GM18502 (cell line): ENCODE measurements around the gene ANP32B.

Experiments
- ATAC-seq: cut with Tn5 transposase; IDR thresholded peaks from one replicate; pipeline ENCODE4 v1.9.1; 2021; ENCODE audit warnings: mild to moderate bottlenecking; ENCODE audit not compliant: unreplicated experiment, poor library complexity

ANP32B gene

DNA sequence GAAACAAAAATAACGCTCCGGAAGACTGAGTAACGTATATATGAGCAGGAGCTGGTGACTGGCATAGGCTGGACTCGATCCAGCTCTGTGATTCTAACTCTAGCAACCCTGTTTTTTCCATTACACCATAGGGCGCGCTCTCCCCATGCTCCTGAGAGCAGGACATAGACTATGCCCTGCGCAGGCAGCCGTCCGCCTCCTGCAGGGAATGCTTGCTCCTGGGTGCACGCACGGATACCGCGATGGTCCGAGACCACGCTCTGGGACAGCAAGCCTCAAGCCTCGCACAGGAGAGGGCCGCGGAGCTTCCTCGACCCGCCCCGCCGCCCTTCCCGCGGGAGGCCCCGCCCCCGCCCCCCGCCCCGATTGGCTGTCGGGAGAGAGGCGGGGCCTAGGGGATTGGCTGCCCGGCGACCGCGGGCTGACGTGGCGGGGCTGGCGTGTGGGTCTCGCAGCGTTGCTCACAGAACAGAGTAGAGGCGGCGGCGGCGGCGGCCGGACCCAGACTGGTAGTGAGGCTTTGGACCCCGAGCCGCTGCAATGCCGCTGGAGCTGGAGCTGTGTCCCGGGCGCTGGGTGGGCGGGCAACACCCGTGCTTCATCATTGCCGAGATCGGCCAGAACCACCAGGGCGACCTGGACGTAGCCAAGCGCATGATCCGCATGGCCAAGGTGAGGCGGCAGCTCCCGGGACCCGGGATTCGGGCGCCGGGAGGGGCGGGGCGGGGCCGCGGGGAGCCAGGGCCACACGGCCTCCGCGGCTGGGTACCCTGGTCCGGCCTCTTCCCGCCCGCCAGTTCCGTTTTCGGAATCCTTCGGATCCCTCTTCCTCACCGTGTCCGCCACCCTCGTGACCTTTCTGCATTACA is 73.4 kb downstream of the ANP32B start, which contains the start of gene NANS:
TSS of gene NANS (plus strand) at position 464 of the 869 bp plus-strand sequence. CDS start at position 541, 77 bp downstream.
- ATAC-seq: peak; percentile 96

DNA sequence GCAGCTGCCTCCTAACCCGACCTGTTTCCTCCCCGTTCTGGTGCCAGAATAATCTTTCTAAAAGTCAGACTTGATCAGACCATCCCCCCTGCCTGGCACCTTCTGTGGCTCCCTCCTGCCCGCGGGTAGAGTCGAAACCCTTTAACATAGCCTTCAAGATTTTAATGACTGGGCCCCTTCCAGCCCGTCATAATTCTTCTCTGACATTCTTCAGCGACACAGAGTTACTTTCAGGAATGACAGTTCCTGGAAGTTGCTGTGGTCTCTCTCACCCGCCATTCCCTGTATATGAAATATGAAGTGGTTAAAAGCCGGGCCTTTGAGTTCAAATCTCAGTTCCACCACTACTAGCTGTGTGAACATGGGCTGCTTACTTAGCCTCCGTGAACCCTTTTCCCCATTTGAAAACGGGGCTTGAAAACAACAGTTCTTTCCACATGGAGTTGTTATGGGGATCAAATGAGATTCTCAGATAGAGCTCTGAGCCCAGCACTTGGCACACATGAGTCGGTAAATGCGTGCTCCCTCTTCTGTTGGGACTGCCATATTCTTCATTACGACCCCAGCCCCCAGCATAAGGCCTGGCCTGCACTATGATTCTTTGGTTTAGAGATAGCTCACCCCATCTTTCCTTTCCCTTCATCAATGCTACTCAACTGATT is 74.1 kb downstream of the ANP32B start:
- no peak for ATAC-seq

DNA sequence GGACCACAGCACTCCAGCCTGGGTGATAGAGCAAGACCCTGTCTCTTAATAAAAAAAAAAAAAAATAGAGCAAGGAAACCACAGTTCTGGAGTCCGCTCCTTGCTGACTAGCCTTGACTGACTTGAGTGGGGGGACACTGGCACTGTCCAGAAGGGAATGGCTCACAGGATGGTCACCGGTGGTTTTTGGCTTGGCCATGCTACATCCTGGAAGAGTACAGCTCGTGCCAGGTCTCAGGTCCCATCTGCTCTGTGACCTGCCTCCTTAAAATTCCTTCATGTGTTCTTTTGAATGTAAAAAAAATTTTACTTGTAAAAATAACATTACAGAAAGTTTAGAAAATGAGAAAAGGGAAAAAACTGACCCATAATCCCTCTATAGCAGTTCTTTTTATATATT is 79.0 kb downstream of the ANP32B start:
- no peak for ATAC-seq

DNA sequence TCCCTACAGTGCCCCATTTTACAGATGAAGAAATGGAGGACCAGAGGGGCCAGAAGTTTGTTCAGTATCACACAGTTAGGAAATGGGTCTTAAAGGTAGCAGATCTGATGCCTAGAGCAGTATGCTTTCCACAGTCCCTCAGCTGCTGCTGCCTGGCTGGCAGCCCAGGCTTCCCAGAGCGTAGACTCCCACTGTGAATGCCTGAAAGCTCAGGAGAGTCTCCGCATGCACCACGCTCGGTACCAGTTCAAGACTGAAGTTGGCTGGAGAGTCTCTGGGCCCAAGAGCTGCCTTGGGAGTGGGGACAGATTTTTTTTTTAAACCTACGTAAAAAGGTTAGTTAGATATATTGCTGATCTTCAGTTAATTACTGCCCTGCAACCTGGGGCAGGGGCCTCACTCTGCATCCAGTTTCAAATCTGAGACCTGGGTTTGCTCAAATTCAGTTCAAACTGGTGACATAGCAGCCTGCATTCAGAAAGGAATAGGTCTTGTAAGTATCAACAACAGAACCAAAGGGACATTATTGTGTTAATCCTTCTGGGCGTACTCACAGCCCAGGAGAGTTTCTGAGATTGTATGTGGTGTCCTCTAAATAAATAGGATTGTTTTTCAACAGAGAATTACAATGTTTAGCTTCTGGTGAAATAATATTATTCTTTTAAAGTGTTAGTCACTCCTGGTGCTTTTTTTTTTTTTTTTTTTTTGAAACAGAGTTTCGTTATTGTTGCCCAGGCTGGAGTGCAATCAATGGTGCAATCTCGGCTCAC is 81.7 kb downstream of the ANP32B start:
- no peak for ATAC-seq
